ENCODE data around the gene CEND1. TPM values are rescaled to one million over a fixed set of nuclear protein-coding genes. Genes with fewer than 3 reads are reported as not detected.

Gene CEND1
- polyA plus RNA-seq, 1 of the 3 experiments (the other 2 are of a cell fraction), result 3.6 TPM

DNA sequence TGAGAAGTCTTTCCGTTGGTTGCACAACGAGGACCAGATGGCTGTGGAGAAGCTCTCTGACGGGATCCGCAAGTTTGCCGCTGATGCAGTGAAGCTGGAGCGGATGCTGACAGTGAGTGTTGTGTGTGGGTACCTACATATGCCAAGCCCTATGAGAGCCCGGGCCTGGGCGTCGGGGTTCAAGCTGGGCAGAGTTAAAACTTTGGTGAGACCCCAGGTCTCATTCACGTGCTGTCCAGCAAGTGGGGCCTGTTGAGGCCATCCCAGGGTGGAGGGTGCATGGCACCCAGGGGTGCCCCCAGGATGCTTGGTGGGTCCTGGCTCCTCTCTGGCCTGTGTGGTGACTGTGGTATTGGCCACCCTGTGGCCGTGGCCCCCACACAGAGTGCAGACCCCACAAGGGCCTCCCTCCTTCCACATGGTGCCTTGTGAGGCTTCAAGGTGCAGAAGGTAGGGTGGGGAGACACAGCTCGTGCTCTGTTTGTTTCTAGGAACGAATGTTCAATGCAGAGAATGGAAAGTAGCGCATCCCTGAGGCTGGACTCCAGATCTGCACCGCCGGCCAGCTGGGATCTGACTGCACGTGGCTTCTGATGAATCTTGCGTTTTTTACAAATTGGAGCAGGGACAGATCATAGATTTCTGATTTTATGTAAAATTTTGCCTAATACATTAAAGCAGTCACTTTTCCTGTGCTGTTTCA is 25.4 kb downstream of the CEND1 start:
- Histone ChIP-seq H4K20me1 (ENCODE audit: insufficient read depth) (peaks cover 9% of the 10 kb centered on the region), H3K27ac (ENCODE audit: low read depth in 2 of 2, low read length in 1 of 2) (no peak overlapping the region), H2AFZ (ENCODE audit: low read depth) (no peak overlapping the region), H3K4me3 (ENCODE audit: low read depth in 2 of 2, low read length in 1 of 2) (no peak overlapping the region), H3K4me2 (no peak overlapping the region), H3F3A (replicated peaks; ENCODE audit: insufficient read depth) (peaks cover 28% of the 10 kb centered on the region), H3K36me3 (replicated peaks in 1 of 2; ENCODE audit: control insufficient read depth in 1 of 2, insufficient read depth in 2 of 2, low read length in 1 of 2) (peaks cover 21 to 44% of the 10 kb centered on the region in 2 experiments), H3K79me2 (ENCODE audit: insufficient read depth) (peaks cover 4% of the 10 kb centered on the region; the same call in 1 of the 2 replicates), H3K9ac (no peak overlapping the region), H3K9me2 (no peaks in the 10 kb centered on the region), H3K9me3 (no peaks in the 10 kb centered on the region), H3K27me3 (ENCODE audit: insufficient read depth) (no peaks in the 10 kb centered on the region), H3K4me1 (ENCODE audit: control insufficient read depth in 1 of 2, insufficient read depth in 2 of 2, low read depth in 1 of 2, low read length in 1 of 2) (peaks cover 5 to 9% of the 10 kb centered on the region in 2 experiments; a peak in 2 of 4 replicates)
- DNase-seq, result peak; percentile 24
- TF ChIP-seq, protein P1, sequence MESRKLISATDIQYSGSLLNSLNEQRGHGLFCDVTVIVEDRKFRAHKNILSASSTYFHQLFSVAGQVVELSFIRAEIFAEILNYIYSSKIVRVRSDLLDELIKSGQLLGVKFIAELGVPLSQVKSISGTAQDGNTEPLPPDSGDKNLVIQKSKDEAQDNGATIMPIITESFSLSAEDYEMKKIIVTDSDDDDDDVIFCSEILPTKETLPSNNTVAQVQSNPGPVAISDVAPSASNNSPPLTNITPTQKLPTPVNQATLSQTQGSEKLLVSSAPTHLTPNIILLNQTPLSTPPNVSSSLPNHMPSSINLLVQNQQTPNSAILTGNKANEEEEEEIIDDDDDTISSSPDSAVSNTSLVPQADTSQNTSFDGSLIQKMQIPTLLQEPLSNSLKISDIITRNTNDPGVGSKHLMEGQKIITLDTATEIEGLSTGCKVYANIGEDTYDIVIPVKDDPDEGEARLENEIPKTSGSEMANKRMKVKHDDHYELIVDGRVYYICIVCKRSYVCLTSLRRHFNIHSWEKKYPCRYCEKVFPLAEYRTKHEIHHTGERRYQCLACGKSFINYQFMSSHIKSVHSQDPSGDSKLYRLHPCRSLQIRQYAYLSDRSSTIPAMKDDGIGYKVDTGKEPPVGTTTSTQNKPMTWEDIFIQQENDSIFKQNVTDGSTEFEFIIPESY (IDR thresholded peaks at IDR 0.05; ENCODE audit: borderline replicate concordance, low read depth), result no peak
- no peak for TF ChIP-seq EZH2phosphoT487 (IDR thresholded peaks at IDR 0.05; ENCODE audit: borderline replicate concordance, low read depth)
- TF ChIP-seq, protein P2, sequence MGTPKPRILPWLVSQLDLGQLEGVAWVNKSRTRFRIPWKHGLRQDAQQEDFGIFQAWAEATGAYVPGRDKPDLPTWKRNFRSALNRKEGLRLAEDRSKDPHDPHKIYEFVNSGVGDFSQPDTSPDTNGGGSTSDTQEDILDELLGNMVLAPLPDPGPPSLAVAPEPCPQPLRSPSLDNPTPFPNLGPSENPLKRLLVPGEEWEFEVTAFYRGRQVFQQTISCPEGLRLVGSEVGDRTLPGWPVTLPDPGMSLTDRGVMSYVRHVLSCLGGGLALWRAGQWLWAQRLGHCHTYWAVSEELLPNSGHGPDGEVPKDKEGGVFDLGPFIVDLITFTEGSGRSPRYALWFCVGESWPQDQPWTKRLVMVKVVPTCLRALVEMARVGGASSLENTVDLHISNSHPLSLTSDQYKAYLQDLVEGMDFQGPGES (IDR thresholded peaks at IDR 0.05; ENCODE audit: low read depth, low read length), result no peak
- no peak for TF ChIP-seq SMC3 (IDR thresholded peaks at IDR 0.05; ENCODE audit: low read depth, low read length)
- no peak for TF ChIP-seq RFX5 (IDR thresholded peaks at IDR 0.05; ENCODE audit: low read length)
- no peak for TF ChIP-seq RAD21 (IDR thresholded peaks at IDR 0.05; ENCODE audit: low read length)
- no peak for TF ChIP-seq NFIC (IDR thresholded peaks at IDR 0.05; ENCODE audit: borderline replicate concordance)
- TF ChIP-seq GATA2 (CRISPR knock-in tag; IDR thresholded peaks at IDR 0.05), result no peak
- no peak for TF ChIP-seq SIN3A (IDR thresholded peaks at IDR 0.05; ENCODE audit: borderline replicate concordance, low read depth, low read length)
- TF ChIP-seq, protein P3, sequence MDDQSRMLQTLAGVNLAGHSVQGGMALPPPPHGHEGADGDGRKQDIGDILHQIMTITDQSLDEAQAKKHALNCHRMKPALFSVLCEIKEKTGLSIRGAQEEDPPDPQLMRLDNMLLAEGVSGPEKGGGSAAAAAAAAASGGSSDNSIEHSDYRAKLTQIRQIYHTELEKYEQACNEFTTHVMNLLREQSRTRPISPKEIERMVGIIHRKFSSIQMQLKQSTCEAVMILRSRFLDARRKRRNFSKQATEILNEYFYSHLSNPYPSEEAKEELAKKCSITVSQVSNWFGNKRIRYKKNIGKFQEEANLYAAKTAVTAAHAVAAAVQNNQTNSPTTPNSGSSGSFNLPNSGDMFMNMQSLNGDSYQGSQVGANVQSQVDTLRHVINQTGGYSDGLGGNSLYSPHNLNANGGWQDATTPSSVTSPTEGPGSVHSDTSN (IDR thresholded peaks at IDR 0.05), result no peak
- TF ChIP-seq EP300 (IDR thresholded peaks at IDR 0.05; ENCODE audit: borderline replicate concordance in 1 of 2, low read depth in 1 of 2, low read length in 1 of 2), result no peak
- no peak for TF ChIP-seq POLR2AphosphoS5 (IDR thresholded peaks at IDR 0.05; ENCODE audit: low read depth, low read length)
- TF ChIP-seq TAF1 (IDR thresholded peaks at IDR 0.05; ENCODE audit: borderline replicate concordance, low read depth, low read length), result no peak
- TF ChIP-seq TEAD4 (IDR thresholded peaks at IDR 0.05; ENCODE audit: borderline replicate concordance, insufficient read depth), result no peak
- no peak for TF ChIP-seq MXI1 (IDR thresholded peaks at IDR 0.05; ENCODE audit: low read depth, low read length)
- ChIA-PET CTCF (interaction anchor here (0.7 to 6.3 kb wide), 12 partner anchors 9 to 409 kb away, joined by 3 to 31 read pairs (median 4); partner anchors contain the start of genes GATD1 and TALDO1), POLR2A (interaction anchor here (0.9 kb wide), 1 partner anchor 17 kb away, joined by 3 read pairs; the partner anchor contains the start of gene TALDO1)
- 91% methylated on average over 17 of the region's 18 CpGs for WGBS (ENCODE audit: low lambda C conversion rate)
